GM21390 (cell line): ENCODE measurements around the gene SORCS2.

Experiments
- ATAC-seq: cut with Tn5 transposase; IDR thresholded peaks from one replicate; pipeline ENCODE4 v1.9.1; 2021; ENCODE audit not compliant: unreplicated experiment

Gene SORCS2

DNA sequence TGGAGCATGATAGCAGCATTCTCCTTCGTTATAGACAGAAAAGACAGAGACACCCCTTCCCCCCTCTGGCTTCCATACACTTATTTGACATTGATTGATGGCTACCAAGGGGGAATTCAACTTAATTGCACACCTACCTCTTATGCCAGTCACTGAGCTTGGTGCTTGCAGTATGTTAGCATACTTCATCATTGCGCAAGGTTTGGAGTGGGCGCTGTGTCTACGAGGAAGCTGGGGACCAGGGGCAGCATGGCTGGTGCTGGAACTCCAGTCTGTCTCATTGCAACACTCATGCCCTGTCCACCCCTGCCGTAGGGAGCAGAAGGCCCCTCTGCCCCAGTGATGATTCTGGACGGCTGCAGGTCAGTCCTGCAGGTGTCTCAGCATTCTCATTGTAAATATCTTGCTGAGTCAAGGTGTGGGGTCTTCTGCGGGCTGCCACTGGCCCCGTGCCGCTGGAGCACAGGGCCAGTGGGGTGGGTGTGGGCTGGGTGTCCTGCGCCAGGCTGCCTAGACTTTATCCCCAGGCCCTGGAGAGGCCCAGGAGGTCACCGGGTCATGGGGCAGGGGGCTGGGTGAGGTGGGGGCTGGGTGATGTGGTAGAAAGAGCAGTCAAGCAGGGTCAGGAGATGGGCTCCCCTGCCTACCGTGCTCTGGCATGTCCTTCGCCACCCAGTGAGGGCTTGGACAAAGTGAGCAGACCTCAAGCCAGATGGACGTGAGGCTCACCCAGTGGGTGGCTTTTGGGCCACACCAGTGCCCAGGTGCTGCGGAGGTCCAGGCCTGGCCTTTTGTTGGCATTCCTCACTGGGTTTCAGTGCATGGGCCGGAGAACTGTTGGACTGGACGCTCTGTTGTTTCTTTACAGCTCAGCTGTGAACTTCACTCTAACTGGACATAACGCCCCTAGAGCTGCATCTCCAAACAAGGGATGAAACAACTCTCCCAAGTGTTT is 156.9 kb downstream of the SORCS2 start:
- no peak for ATAC-seq

GRCh38 chr4:7350396-7350795 is 158.1 kb downstream of the SORCS2 start:
- ATAC-seq: no peak

GRCh38 chr4:7351014-7351413 is 158.7 kb downstream of the SORCS2 start:
- no peak for ATAC-seq

GRCh38 chr4:7352486-7352885 is 160.1 kb downstream of the SORCS2 start:
- no peak for ATAC-seq

- no peak for ATAC-seq
Measured at GRCh38 chr4:7353046-7353790, 160.9 kb downstream of the SORCS2 start.

DNA sequence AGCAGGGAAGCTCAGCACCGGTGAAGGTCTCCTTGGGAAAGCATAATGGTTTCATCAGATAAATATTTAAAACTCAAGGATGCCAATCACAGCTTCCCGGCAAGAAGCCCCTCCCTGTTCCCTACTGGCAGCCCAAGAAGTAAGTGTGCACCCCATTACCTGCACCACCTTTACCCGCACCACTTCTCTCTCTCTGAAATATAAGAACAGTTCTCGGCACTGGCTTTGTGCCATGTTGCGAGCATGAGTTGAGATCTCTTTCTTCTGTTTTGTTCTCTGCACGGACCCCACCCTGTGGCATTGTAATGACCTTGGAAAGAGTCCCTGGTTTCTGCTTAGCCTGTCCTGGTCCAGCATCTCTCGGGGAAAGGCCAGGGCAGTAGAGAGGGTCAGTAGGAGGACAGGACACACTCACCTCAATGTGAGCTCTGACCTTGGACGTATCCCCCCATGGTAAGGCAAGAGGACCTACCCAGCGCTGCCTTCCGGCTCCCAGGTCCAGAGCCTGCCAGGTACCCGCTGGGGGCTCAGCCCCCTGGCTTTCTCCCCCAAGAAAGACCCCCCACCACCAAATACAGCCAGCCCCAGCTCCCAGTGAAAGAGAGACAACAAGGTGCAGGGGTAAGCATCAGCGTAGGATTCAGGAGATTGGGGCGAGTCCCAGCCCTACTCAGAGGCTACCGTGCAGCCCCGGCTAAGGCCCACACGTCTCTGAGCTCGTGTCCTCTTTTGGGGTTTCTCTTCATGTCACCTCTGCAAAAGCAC is 161.7 kb downstream of the SORCS2 start:
- ATAC-seq: no peak

DNA sequence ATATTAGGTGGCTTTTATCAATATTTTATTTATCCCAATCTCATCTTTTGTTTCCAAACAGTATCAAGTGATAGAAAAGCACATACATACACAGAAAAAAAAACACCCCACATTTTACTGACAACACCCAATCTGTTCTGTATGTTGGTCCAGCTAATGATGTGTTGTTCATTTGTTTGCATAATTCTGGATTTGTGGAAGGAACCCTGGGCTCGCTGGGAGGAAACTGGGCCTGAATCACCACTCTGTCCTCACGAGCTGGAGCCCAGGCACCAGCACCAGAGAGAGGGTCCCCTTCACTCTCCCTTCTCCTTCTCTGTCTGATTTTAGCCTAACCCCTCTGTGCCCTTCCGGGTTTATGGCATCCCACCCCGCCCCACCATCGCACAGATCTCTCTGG is 162.6 kb downstream of the SORCS2 start:
- ATAC-seq: no peak

GRCh38 chr4:7355795-7356194 is 163.5 kb downstream of the SORCS2 start:
- no peak for ATAC-seq

- ATAC-seq: no peak
Measured at GRCh38 chr4:7356667-7357310, 164.5 kb downstream of the SORCS2 start.

DNA sequence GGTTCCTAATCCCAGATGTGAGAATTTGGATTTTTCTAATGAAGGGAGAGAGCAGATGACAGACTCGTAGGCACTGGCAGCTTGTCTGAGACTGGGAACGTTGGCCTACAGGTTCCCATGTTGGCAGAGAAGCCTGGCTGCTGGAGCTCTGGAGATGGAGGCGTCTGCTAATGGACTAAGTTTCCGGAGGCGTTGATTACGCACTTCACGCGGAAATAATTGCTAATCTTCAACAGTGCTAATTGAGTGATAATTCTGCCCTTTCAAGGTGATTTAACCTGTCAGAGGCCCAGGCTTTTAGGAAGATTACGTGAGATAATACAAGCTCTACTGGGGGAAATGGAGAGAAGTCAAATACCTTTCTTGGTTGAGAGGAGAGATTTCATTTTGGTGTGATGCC is 165.0 kb downstream of the SORCS2 start:
- no peak for ATAC-seq

DNA sequence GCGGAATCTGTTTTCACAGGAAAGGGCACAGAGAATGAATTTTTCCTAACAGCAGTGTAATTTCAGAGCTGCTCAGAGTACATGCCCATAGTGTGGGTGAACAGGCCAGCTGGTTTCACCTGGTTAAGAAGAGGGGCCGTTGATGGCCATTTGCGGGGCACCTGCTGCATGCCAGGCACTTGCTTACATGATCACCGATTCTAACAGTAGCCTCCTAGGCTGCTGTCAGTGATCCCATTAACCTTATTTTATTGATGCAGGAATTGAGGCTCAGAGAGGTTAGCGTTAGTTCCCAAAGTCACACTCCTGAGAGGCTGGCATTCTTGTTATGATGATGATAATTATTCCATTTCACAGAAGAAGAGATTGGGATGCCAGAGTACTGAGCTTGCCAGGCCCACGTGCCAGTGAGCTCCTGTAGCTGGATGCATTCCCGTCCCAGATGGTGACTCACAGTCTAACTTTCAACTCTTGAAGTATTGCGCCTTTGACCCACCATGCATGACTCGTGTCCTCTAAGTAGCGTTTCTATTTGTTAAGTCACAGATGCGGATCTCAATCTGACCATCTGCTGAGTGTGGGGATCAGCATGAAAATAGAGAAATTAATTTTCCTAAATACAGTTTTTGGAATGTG is 165.9 kb downstream of the SORCS2 start:
- no peak for ATAC-seq

DNA sequence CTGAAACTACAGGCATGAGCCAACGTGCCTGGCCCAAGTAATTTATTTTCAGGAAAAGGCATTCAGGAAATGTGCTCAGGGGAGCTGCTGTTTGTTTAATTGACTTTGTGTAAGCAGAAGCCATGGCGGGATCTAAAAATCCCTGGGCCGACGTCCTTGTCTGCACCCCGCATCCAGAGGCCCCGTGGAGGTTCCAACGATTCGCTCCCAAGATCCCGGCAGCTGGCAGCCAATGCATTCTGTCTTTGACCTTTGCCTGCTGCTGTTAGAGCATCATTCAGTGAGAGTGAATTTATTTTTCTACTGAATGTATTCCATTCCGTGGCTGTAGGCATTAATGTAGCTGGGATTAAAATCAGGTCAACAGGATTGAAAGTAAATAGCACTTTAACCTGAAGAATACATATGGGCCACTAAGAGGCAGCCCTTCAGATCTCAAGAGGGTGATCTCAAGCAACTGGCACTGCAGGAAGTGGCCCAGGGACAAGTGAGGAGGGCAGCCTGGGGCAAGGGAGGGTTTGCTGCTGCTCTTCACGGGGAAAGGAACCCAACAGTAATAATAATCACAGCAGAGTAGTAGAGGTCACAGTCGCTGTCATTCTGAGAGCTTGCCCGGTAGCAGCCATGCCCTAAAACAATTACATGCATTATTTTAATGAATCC is 167.2 kb downstream of the SORCS2 start:
- no peak for ATAC-seq

DNA sequence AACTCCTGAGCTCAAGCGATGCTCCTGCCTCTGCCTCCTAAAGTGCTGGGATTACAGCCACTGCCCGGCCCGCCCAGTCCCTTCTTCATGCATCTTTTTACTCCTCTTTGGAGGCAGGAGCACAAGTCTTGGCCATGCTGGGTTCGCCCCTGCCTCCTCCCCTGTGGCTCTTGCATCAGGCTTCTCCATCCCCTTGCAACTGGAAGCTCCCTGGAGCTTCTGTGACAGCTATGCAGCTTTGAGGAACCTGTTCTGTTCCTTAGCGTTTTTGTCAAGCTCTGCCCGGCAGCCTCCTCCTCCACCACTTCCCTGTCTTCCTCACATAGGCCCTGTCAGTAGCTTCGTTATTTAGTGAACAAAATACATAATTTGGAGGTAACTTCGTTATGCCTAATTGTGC is 168.5 kb downstream of the SORCS2 start:
- no peak for ATAC-seq

GRCh38 chr4:7361280-7361895 is 169.1 kb downstream of the SORCS2 start:
- ATAC-seq: no peak

GRCh38 chr4:7362341-7362740 is 170.0 kb downstream of the SORCS2 start:
- no peak for ATAC-seq

DNA sequence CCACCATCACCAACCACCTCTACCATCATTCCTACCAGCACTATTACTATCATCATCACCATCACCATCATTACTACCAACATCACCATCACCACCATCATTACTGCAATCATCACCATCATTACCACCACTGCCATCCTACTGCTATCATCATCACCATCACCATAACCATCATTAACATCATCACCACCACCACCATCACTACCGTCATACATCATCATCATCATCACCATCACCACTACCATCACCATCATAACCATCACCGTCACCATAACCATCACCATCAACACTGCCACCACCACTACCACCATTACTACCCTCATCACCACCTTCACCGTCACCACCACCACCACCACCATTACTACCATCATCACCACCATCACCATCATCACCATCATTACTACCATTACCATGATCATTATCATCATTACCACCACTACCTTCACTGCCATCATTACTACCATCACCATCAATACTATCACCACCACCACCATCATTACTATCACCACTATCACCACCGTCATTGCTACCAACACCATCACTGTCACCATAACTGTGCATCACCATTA is 170.6 kb downstream of the SORCS2 start:
- ATAC-seq: no peak

DNA sequence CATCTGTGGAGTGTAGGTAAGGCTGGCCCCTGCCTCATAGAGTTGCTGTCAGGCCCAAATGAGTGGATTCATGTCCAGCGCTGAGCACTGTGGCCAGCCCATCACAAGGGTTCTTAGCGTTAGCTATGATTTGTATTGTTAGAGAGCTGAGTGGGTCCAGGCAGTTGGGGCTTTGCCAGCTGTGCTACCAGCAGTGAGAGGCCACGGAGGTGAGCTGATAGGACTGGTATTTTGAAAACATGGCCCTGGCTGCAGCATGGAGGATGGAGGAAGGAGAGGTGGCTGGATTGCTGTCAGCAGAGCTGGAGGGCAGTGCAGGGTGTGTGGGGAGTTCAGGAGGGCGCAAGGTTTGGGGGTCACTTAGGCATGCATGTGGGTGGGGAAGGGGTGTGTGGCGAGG is 172.6 kb downstream of the SORCS2 start:
- no peak for ATAC-seq

GRCh38 chr4:7365462-7366179 is 173.3 kb downstream of the SORCS2 start:
- no peak for ATAC-seq
